Measurements from ENCODE around the gene CYB5R4.

GRCh38 chr6:84003654-84004053, 144.2 kb downstream of the CYB5R4 start:
- no peak for TF ChIP-seq CTCF (IDR thresholded peaks at IDR 0.05; ENCODE audit: low read depth, low read length)
- TF ChIP-seq EZH2phosphoT487 (IDR thresholded peaks at IDR 0.05; ENCODE audit: low read depth), result no peak
